HCT116 (cell line): Measurements from ENCODE around the gene KLHL17.

Source experiments
- CTCF ChIP-seq, 3 experiments: fragments of 200-600 bp in 1 of 3; sonication (generic) in 1 of 3; IDR thresholded peaks in 2 of 3; conservative IDR thresholded peaks in 1 of 3; 2 replicates each; pipeline ENCODE4 v1.5.1; 2012 to 2017; ENCODE audit warnings: low read depth in 2 of 3, low read length in 2 of 3, antibody characterized with exemption in 1 of 3, borderline replicate concordance in 1 of 3, control low read depth in 1 of 3, mild to moderate bottlenecking in 1 of 3, mixed read lengths in 1 of 3, mixed run types in 1 of 3, moderate library complexity in 1 of 3; ENCODE audit not compliant: insufficient read depth in 1 of 3
- EGR1 ChIP-seq: IDR thresholded peaks from 2 replicates; pipeline ENCODE4 v1.6.1; 2012; ENCODE audit warnings: low read depth
- POLR2A ChIP-seq: IDR thresholded peaks from 2 replicates; pipeline ENCODE4 v1.7.0; 2011; ENCODE audit warnings: borderline replicate concordance; ENCODE audit not compliant: insufficient read depth, insufficient read length; ENCODE audit errors: extremely low read depth
- POLR2AphosphoS5 ChIP-seq: IDR thresholded peaks from 2 replicates; pipeline ENCODE4 v1.6.1; 2011; ENCODE audit warnings: mild to moderate bottlenecking, low read depth, low read length, moderate library complexity
- RAD21 ChIP-seq: IDR thresholded peaks from 2 replicates; pipeline ENCODE4 v1.6.1; 2012; ENCODE audit warnings: low read depth, mild to moderate bottlenecking
- SRF ChIP-seq: IDR thresholded peaks from 2 replicates; pipeline ENCODE4 v1.6.1; 2012; ENCODE audit warnings: low read depth
- YY1 ChIP-seq: IDR thresholded peaks from 2 replicates; pipeline ENCODE4 v1.6.1; 2011; ENCODE audit warnings: low read length, low read depth, moderate library complexity, mild to moderate bottlenecking; ENCODE audit not compliant: insufficient replicate concordance; ENCODE audit errors: extremely low read depth

GRCh38 chr1:924656-925560, 35.5 kb upstream of the KLHL17 start:
- TF ChIP-seq YY1, result no peak
- no peak for TF ChIP-seq CTCF (IDR thresholded peaks at IDR 0.05 in 2 of 3, conservative IDR thresholded peaks at IDR 0.05 in 1 of 3; ENCODE audit: borderline replicate concordance in 1 of 3, insufficient read depth in 1 of 3, low read depth in 2 of 3, low read length in 2 of 3)
- no peak for TF ChIP-seq RAD21
- no peak for TF ChIP-seq POLR2A
- TF ChIP-seq EGR1, result no peak
- TF ChIP-seq POLR2AphosphoS5, result no peak
- TF ChIP-seq SRF, result no peak
